Activated CD8-positive, alpha-beta T cell treated with anti-CD3 and anti-CD28 coated beads for 36 hours (primary cell): ENCODE data around the gene KCNJ15. TPM values are rescaled to one million over a fixed set of nuclear protein-coding genes. Genes with fewer than 3 reads are reported as not detected.

ENCODE experiments used
- ATAC-seq: fragments of 200-7000 bp; cut with Tn5 transposase; one replicate; pipeline ENCODE4 v1.10.0; 2021; ENCODE audit warnings: mild to moderate bottlenecking, moderate library complexity
- CTCF ChIA-PET: fragments of 350-600 bp; sonication (Branson Sonifier 250); formaldehyde crosslinking; loops from one replicate; lab custom pipeline; 2021; ENCODE audit warnings: antibody characterized with exemption; lab: Charles Lee
- POLR2A ChIA-PET: fragments of 350-600 bp; sonication (Branson Sonifier 250); formaldehyde crosslinking; loops from one replicate; lab custom pipeline; 2021; ENCODE audit warnings: antibody characterized with exemption; lab: Charles Lee
- DNase-seq: peaks from one replicate; pipeline ENCODE4 v3.0.0-alpha.2; 2020
- H3K27ac Mint-ChIP-seq: one replicate; pipeline ENCODE4 v1.8.0; 2021; ENCODE audit warnings: mild to moderate bottlenecking, mixed read lengths
- H3K27me3 Mint-ChIP-seq: one replicate; pipeline ENCODE4 v1.8.0; 2021; ENCODE audit warnings: mixed read lengths
- H3K36me3 Mint-ChIP-seq: one replicate; pipeline ENCODE4 v1.8.0; 2021; ENCODE audit warnings: low read depth, mixed read lengths
- H3K4me1 Mint-ChIP-seq: one replicate; pipeline ENCODE4 v1.8.0; 2021; ENCODE audit warnings: low read depth, mixed read lengths
- H3K4me3 Mint-ChIP-seq: one replicate; pipeline ENCODE4 v1.8.0; 2021; ENCODE audit warnings: mild to moderate bottlenecking, moderate library complexity, mixed read lengths
- H3K9me3 Mint-ChIP-seq: one replicate; pipeline ENCODE4 v1.8.0; 2021; ENCODE audit warnings: mixed read lengths
- intact Hi-C: fragments of 100-400 bp; cut with micrococcal nuclease; formaldehyde crosslinking; loops from one replicate; pipeline ENCODE4 v1.10.0; 2022
- total RNA-seq, 2 experiments: library from RNA; stranded (reverse); gene quantifications; one replicate each; pipeline ENCODE4 v1.2.3, GENCODE V29; 2021
- TF ChIP-seq, protein P1 (sequence below): fragments of 200-600 bp; IDR thresholded peaks from one replicate; pipeline ENCODE4 v1.8.0; 2022; ENCODE audit warnings: antibody characterized with exemption, mild to moderate bottlenecking

KCNJ15 gene
- total RNA-seq, 2 experiments from 2014 or later = 0.43 TPM; not detected in 1

DNA sequence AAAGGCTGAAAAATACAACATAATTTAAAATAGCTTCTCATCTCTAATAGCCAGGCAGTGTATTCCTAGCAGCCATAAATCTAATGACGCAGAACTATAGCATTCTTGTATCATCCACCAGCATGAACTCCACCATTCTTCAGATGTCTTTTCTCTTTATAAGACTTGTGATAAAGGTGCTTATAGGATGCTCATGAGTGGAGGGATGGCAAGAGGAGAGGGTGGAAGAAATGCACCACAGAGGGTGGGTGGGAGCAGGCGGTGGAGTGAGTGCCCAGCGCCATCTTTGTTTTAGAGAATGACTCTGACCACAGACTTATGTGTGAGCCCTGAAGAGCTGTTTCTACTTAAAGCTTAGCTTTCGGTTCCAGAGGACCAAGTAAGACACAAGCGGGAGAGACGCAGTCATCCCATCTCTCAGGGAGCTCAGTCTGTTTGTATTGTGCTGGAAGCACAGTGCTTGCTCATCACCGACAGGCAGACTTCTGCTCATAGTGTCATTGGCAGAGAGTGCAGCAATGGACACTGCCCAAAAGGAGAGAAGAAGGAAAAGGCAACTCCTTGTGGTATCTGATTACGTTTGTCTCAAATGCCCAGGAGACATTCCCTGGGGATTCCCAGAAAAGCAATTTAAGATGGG is 65.6 kb downstream of the KCNJ15 start:
- Mint-ChIP-seq H3K27me3 (no peaks in the 10 kb centered on the region), H3K36me3 (no peaks in the 10 kb centered on the region), H3K9me3 (no peaks in the 10 kb centered on the region), H3K27ac (no peak overlapping the region), H3K4me3 (no peak overlapping the region), H3K4me1 (peaks cover 16% of the 10 kb centered on the region)
- TF ChIP-seq, protein P1, sequence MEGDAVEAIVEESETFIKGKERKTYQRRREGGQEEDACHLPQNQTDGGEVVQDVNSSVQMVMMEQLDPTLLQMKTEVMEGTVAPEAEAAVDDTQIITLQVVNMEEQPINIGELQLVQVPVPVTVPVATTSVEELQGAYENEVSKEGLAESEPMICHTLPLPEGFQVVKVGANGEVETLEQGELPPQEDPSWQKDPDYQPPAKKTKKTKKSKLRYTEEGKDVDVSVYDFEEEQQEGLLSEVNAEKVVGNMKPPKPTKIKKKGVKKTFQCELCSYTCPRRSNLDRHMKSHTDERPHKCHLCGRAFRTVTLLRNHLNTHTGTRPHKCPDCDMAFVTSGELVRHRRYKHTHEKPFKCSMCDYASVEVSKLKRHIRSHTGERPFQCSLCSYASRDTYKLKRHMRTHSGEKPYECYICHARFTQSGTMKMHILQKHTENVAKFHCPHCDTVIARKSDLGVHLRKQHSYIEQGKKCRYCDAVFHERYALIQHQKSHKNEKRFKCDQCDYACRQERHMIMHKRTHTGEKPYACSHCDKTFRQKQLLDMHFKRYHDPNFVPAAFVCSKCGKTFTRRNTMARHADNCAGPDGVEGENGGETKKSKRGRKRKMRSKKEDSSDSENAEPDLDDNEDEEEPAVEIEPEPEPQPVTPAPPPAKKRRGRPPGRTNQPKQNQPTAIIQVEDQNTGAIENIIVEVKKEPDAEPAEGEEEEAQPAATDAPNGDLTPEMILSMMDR = no peak
- DNase-seq = no peak
- ChIA-PET CTCF (interaction anchor here (1.0 to 1.1 kb wide), 2 partner anchors 21 to 33 kb away, joined by 3 to 4 read pairs; no protein-coding TSS in a partner anchor), POLR2A (interaction anchor here (1.2 kb wide), 1 partner anchor 16 kb away, joined by 4 read pairs; no protein-coding TSS in a partner anchor)
- intact Hi-C loops = no loop called here
- ATAC-seq = no peak

DNA sequence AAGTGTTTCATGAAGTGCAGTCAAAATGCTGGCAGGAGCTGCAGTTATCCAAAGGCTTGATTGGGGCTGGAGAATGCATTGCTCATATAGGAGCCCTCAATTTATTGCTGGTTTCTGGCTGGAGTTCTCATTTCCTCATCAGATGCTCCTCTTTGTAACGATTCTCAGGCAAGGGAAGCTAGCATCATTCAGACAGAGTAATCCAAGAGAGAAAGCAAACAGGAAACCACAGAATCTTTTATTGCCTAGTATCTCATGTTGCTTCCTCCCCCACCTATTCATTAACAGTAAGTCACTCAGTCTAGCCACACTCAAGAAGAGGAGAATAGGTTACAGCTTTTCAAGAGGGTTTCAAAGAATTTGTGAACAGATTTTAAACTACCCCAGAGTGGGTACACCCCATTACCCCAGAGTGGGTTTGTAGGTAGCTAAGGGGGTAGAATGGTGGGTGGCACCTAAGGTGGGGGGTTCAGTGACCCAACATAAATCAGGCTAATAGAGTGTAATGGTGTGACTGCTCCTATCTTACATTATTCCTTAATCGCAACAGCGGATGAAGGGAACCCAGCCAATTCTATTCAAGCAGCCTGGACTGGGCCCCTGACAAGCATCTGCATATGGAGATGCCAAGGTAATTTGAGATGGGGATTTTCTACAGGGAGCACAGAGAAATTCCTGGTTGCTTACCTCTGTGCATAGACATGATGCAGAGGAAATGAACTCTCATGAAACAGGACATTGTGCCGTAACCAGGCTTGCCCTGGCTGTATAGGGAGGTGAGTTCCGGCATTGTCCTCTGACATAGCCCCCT is 67.1 kb downstream of the KCNJ15 start:
- POLR2A ChIA-PET = no interaction called here
- H3K27ac Mint-ChIP-seq = no peak overlapping the region
- no peaks in the 10 kb centered on the region for H3K36me3 Mint-ChIP-seq
- CTCF ChIA-PET = interaction anchor here (0.8 to 1.3 kb wide), 4 partner anchors 19 to 104 kb away, joined by 3 to 5 read pairs (median 4); no protein-coding TSS in a partner anchor
- no peaks in the 10 kb centered on the region for H3K9me3 Mint-ChIP-seq
- ATAC-seq (peak; percentile 60), DNase-seq (no peak)
- no peaks in the 10 kb centered on the region for H3K27me3 Mint-ChIP-seq
- no peak overlapping the region for H3K4me3 Mint-ChIP-seq
- TF ChIP-seq, protein P1 = no peak
- peaks cover 20% of the 10 kb centered on the region for H3K4me1 Mint-ChIP-seq
- intact Hi-C loops = no loop called here

DNA sequence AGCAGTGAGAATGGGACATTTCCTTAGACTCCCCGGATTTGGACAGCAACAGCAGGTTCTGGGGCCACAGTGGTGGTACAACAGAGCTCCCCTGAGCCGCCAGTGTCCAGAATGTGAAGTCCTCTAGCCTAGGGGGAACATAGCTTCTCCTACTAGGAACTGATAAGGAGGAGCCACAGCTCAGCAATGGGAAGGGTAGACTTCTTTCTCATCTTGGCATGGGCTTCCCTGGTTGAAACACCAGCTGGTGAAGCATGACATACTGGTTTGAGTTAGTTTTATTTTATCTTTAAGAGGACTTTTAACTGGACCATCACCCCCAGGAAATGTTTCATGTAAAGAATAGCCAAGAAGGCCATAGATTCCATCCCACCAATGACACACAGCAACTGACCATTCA is 68.4 kb downstream of the KCNJ15 start:
- Mint-ChIP-seq H3K36me3 (no peaks in the 10 kb centered on the region), H3K4me1 (peaks cover 20% of the 10 kb centered on the region), H3K27me3 (no peaks in the 10 kb centered on the region), H3K27ac (no peak overlapping the region), H3K9me3 (no peaks in the 10 kb centered on the region), H3K4me3 (no peak overlapping the region)
- ChIA-PET POLR2A (no interaction called here), CTCF (interaction anchor here (0.8 kb wide), 1 partner anchor 27 kb away, joined by 6 read pairs; no protein-coding TSS in a partner anchor)
- intact Hi-C loops = no loop called here
- DNase-seq (no peak), ATAC-seq (no peak)
- TF ChIP-seq, protein P1 = no peak

DNA sequence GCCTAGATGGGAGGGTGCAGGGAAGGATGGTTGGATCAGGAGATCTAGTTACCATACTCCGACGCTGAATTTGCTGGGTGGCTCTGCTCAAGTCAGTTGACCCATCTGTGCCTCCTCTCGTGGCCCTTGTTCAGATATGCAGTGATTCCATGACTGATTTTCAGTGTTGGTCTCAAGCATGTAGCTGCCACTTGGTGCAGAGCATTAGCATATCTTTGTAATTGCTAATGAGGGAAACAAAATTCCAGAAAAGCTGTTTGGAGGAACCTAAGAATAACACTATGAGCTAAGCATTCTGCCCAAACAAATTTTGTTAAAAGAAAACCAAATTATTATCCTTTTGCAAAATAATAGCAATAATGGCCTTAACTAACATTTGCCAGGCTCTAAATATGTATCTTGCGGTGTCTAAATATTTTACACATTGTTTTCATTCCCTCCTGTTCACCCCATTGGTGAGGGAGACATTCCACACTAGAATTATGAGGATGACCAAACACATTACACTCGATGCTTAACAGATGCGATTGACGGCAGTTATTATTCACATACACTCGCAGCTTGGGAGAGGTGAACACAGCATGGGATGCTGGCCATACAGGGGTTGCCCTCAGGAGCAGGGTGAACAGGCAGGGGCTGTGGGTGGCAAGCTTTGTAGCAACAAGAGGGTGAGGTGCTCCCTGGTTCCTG is 69.1 kb downstream of the KCNJ15 start:
- DNase-seq (no peak), ATAC-seq (no peak)
- POLR2A ChIA-PET = no interaction called here
- intact Hi-C loops = no loop called here
- H3K9me3 Mint-ChIP-seq = no peaks in the 10 kb centered on the region
- H3K27ac Mint-ChIP-seq = no peak overlapping the region
- H3K4me3 Mint-ChIP-seq = no peak overlapping the region
- no peaks in the 10 kb centered on the region for H3K27me3 Mint-ChIP-seq
- TF ChIP-seq, protein P1 = no peak
- CTCF ChIA-PET = interaction anchor here (1.2 kb wide), 1 partner anchor 27 kb away, joined by 3 read pairs; no protein-coding TSS in a partner anchor
- no peaks in the 10 kb centered on the region for H3K36me3 Mint-ChIP-seq
- H3K4me1 Mint-ChIP-seq = peaks cover 20% of the 10 kb centered on the region
